ENCODE results near the gene APOL4. TPM values are rescaled to one million over a fixed set of nuclear protein-coding genes. Genes with fewer than 3 reads are reported as not detected.

APOL4 gene
- total RNA-seq, 4 donors from 2014 or later, result 1.2 to 57.6 (median 11.2) TPM

GRCh38 chr22:36199001-36199551, 2.5 kb downstream of the APOL4 start:
- Histone ChIP-seq H3K36me3 (no peaks in the 10 kb centered on the region), H3K4me3 (no peak overlapping the region), H3K27me3 (no peaks in the 10 kb centered on the region), H3K9me3 (no peaks in the 10 kb centered on the region), H3K4me1 (peaks cover 0 to 50% (median 12%) of the 10 kb centered on the region in 4 donors), H3K27ac (peak overlapping the region in 1 of 4 donors; percentile 71)
- 71 to 79% methylated on average over 4 to 5 of the region's 5 CpGs for WGBS, 2 donors
- DNase-seq (ENCODE audit: low spot score in 2 of 2), result no peak
- no peak for TF ChIP-seq EP300 (IDR thresholded peaks at IDR 0.05)

- TF ChIP-seq POLR2A (IDR thresholded peaks at IDR 0.05) (no peak), CTCF (IDR thresholded peaks at IDR 0.05) (no peak), EP300 (IDR thresholded peaks at IDR 0.05) (no peak)
- H3K27me3 ChIP-seq, result no peaks in the 10 kb centered on the region
- H3K4me3 ChIP-seq, result no peak overlapping the region
- 88% methylated on average over 3 of the region's 3 CpGs for WGBS, 2 donors
- H3K4me1 ChIP-seq, result peaks cover 0 to 50% (median 12%) of the 10 kb centered on the region in 4 donors
- no peaks in the 10 kb centered on the region for H3K9me3 ChIP-seq
- DNase-seq (ENCODE audit: low spot score in 2 of 2), result no peak
- H3K27ac ChIP-seq, result peak overlapping the region in 1 of 4 donors; percentile 71
- no peaks in the 10 kb centered on the region for H3K36me3 ChIP-seq
These were observed 3.1 kb downstream of the APOL4 start for GRCh38 chr22:36198536-36198935.

- Histone ChIP-seq H3K9me3 (no peaks in the 10 kb centered on the region), H3K4me3 (no peak overlapping the region), H3K4me1 (peaks cover 0 to 46% (median 12%) of the 10 kb centered on the region in 4 donors), H3K27me3 (no peaks in the 10 kb centered on the region), H3K27ac (peak overlapping the region in 2 of 4 donors; percentile 37 to 71), H3K36me3 (no peaks in the 10 kb centered on the region)
- 44 to 48% methylated on average over 8 of the region's 8 CpGs for WGBS, 2 donors
- DNase-seq (ENCODE audit: low spot score in 2 of 2), result peak in 1 of 2 donors; percentile 38
- TF ChIP-seq CTCF (IDR thresholded peaks at IDR 0.05), result no peak
- TF ChIP-seq POLR2A (IDR thresholded peaks at IDR 0.05), result no peak
- no peak for TF ChIP-seq EP300 (IDR thresholded peaks at IDR 0.05)
These were observed 4.0 kb downstream of the APOL4 start for GRCh38 chr22:36197514-36198146.

- H3K4me1 ChIP-seq, result peaks cover 0 to 43% (median 12%) of the 10 kb centered on the region in 4 donors
- H3K9me3 ChIP-seq, result no peaks in the 10 kb centered on the region
- TF ChIP-seq EP300 (IDR thresholded peaks at IDR 0.05) (no peak), POLR2A (IDR thresholded peaks at IDR 0.05) (no peak), CTCF (IDR thresholded peaks at IDR 0.05) (no peak)
- H3K27ac ChIP-seq, result peak overlapping the region in 3 of 4 donors; percentile 7 to 71 (median 37)
- no peaks in the 10 kb centered on the region for H3K36me3 ChIP-seq
- DNase-seq (ENCODE audit: low spot score in 2 of 2), result peak in 1 of 2 donors; percentile 39
- WGBS, 2 donors, result 18 to 21% methylated on average over 4 to 5 of the region's 5 CpGs
- no peak overlapping the region for H3K4me3 ChIP-seq
- no peaks in the 10 kb centered on the region for H3K27me3 ChIP-seq
These were observed 4.6 kb downstream of the APOL4 start for GRCh38 chr22:36197065-36197440.

GRCh38 chr22:36196254-36197064, 5.2 kb downstream of the APOL4 start:
- TF ChIP-seq EP300 (IDR thresholded peaks at IDR 0.05), result no peak
- no peak for TF ChIP-seq CTCF (IDR thresholded peaks at IDR 0.05)
- TF ChIP-seq POLR2A (IDR thresholded peaks at IDR 0.05), result no peak

More at GRCh38 chr22:36196254-36197064, 5.2 kb downstream of the APOL4 start:
- H3K4me1 ChIP-seq, result peaks cover 0 to 37% (median 12%) of the 10 kb centered on the region in 4 donors
- H3K4me3 ChIP-seq, result no peak overlapping the region
- WGBS, 2 donors, result 35 to 44% methylated on average over 6 of the region's 6 CpGs
- DNase-seq (ENCODE audit: low spot score in 2 of 2), result no peak
- no peaks in the 10 kb centered on the region for H3K27me3 ChIP-seq
- H3K27ac ChIP-seq, result peak overlapping the region in 3 of 4 donors; percentile 7 to 71 (median 37)
- no peaks in the 10 kb centered on the region for H3K9me3 ChIP-seq
- H3K36me3 ChIP-seq, result no peaks in the 10 kb centered on the region
